Right renal pelvis (tissue), 4 donors: ENCODE results near the gene KLF13. TPM values are rescaled to one million over a fixed set of nuclear protein-coding genes. Genes with fewer than 3 reads are reported as not detected.

Experiments
- DNase-seq, 4 donors: peaks; one replicate each; pipeline ENCODE4 v3.0.0-alpha.2; 2013; ENCODE audit warnings: low read depth in 4 of 4, low spot score in 3 of 4, missing footprints in 1 of 4
- polyA plus RNA-seq, 4 donors: library from polyadenylated mRNA; unstranded; fragments of 120-200 nt; gene quantifications; one replicate each; pipeline ENCODE4 v1.2.1, GENCODE V29; 2013; ENCODE audit not compliant: insufficient read length in 4 of 4

KLF13 gene
- polyA plus RNA-seq, 4 donors, result 69.0 to 80.1 (median 73.1) TPM

GRCh38 chr15:31377030-31377429 is 50.4 kb downstream of the KLF13 start:
- no peak for DNase-seq

GRCh38 chr15:31378363-31378903 is 51.8 kb downstream of the KLF13 start:
- no peak for DNase-seq

GRCh38 chr15:31379042-31379441 is 52.4 kb downstream of the KLF13 start:
- DNase-seq, result no peak

- no peak for DNase-seq
Measured at GRCh38 chr15:31379577-31379976, 52.9 kb downstream of the KLF13 start.

GRCh38 chr15:31381801-31382712 is 55.4 kb downstream of the KLF13 start:
- DNase-seq, result no peak

- no peak for DNase-seq
Measured at GRCh38 chr15:31382713-31383045, 56.0 kb downstream of the KLF13 start.

- DNase-seq, result no peak
Measured at GRCh38 chr15:31383139-31383538, 56.5 kb downstream of the KLF13 start.

GRCh38 chr15:31384568-31384967 is 57.9 kb downstream of the KLF13 start:
- no peak for DNase-seq

- no peak for DNase-seq
Measured at GRCh38 chr15:31385736-31386135, 59.1 kb downstream of the KLF13 start.

- DNase-seq, result no peak
Measured at GRCh38 chr15:31387092-31387478, 60.5 kb downstream of the KLF13 start.

- DNase-seq, result no peak
Measured at GRCh38 chr15:31387479-31388118, 61.0 kb downstream of the KLF13 start.

GRCh38 chr15:31389576-31389975 is 62.9 kb downstream of the KLF13 start:
- DNase-seq, result no peak

GRCh38 chr15:31390029-31390428 is 63.4 kb downstream of the KLF13 start:
- no peak for DNase-seq

- no peak for DNase-seq
Measured at GRCh38 chr15:31390777-31391486, 64.3 kb downstream of the KLF13 start.

GRCh38 chr15:31391687-31392671 is 65.3 kb downstream of the KLF13 start:
- DNase-seq, result peak; percentile 57 to 77 (median 70)

- no peak for DNase-seq
Measured at GRCh38 chr15:31392761-31393401, 66.2 kb downstream of the KLF13 start.

GRCh38 chr15:31393444-31394091 is 66.9 kb downstream of the KLF13 start:
- DNase-seq, result no peak

GRCh38 chr15:31396881-31397560 is 70.4 kb downstream of the KLF13 start:
- peak in 2 of 4 donors; percentile 44 to 53 for DNase-seq
